Stimulated activated CD8-positive, alpha-beta memory T cell treated with anti-CD3 and anti-CD28 coated beads, Interleukin-7, amount 100 ng/mL, for 48 hours (primary cell): ENCODE data around the gene TXLNA.

Experiments used
- DNase-seq, 2 donors: peaks; one replicate each; pipeline ENCODE4 v3.0.0-alpha.2; 2020; ENCODE audit warnings: low read depth in 1 of 2; ENCODE audit errors: extremely low read depth in 1 of 2

The TXLNA gene

GRCh38 chr1:32208469-32208868 lies 29.0 kb downstream of the TXLNA start:
- DNase-seq = no peak

DNA sequence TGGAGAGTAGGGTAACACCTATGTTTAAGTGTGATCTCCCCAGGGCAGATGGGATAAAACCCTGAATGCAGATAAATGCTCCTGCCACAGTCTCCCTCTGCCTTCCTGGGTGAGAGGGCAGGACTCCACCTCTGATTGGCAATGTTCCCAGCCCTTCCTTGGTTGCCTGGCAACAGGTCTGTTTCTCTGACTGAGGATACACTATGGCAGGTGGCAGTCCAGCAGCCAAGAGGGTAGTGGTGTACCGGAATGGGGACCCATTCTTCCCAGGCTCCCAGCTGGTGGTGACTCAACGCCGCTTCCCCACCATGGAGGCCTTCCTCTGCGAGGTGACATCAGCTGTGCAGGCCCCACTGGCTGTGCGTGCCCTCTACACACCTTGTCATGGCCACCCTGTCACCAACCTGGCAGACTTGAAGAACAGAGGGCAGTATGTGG lies 29.4 kb downstream of the TXLNA start, which contains the start of gene DCDC2B:
TSS of gene DCDC2B (plus strand) at position 199 of the 438 bp plus-strand sequence. CDS start at position 204, 5 bp downstream.
- DNase-seq = no peak

DNA sequence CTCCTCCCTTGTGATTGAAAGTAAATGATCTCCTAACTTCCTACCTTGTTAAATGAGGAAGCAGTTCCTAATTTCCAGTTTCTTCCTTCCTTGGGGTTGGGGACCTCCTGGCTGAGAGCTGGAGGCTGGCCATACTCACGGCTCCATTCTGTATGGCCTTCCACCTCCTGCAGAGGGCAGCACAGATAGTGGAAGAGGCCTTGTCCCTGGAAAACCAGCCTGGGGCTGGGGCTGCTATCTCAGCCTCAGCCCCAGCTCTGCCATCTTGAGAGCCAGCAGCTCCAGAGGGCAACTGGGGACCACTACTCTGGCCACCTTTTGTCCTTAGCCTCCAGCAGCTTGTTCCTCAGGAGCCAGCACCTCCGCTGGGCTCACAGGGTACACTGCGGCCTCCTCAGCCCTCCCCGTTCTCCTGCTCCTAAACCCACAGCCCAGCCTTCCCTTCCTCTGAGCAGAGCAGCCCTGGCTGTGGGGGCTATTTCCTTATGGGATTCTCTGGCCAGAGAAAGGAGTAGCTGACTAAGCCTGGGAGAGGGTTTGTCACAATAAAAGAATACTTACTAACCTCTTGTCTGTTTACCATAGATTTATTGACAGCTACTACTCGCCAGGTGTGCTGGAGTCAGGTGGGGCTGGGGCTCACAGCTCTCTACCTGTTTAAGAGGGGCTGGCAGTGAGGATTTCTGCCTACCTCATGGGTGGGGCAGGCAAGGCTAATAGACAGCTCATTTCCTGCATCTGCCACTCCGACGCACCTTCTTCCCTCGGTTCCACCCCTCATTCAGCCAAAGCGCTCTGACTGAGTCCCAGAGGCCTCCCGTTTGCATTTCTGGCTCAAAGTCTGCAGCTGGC lies 36.4 kb downstream of the TXLNA start:
- DNase-seq = no peak

- DNase-seq = no peak
Observed at GRCh38 chr1:32216566-32216965, 37.1 kb downstream of the TXLNA start.

DNA sequence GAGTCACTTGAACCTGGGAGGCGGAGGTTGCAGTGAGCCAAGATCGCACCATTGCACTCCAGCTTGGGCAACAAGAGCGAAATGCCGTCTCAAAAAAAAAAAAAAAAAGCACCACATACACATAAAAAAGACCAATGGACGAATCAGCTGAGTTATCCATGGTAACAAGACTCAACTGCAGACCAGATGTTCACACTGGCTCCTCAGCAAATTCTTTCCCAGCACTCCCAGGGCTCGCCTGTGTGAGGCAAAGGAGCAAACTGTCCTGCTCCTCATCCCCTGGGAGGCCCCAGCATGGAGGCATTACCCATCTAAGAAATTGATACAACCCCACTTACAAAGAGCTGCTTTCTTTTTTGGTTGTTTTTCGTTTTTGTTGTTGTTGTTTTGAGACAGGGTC lies 39.5 kb downstream of the TXLNA start:
- no peak for DNase-seq

DNA sequence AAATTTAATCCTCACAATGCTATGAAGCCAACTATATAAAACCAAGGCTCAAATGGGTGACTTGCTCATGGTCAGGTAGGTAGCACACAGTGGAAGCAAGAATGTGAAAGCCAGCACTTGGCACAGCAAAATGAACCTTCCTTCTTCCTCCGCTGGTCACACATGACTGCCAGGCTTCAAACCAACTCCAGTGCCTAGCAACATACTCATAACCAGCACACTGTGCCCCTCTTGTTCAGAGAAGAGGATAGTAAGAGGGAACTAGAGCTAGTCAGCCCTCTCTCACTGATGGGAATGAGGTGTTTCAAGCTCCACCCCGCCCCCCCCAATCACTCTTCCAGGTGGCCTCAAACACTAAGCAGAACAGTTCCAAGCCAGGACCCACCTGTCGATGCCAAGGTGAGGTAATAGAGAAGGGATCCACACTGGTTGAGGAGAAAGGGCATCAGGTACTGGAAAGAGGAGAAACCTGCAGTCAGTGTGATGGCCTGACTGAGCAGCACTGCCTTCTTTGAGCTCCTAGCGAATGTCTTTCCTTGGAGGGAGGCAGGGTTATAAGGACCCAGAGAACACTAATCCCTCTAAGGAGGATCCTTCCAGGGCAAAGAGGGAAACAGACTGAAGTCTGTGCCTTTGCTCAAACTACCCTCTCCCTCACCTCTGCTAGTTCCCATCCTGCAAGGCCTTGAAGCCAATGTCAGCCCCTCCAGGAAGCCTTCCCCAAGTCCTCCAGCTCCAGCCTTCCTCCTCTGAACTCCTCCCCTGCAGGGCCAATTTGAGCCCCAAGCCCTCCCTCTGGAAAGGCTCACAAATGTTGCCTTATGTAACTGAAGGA lies 41.5 kb downstream of the TXLNA start:
- DNase-seq = no peak

- no peak for DNase-seq
Observed at GRCh38 chr1:32221581-32221979, 42.1 kb downstream of the TXLNA start.

- DNase-seq = peak; percentile 75 to 90
Observed at GRCh38 chr1:32221980-32222755, 42.7 kb downstream of the TXLNA start, which contains the start of the genes EIF3I and TMEM234. Gene EIF3I (plus strand): TSS chr1:32222407. CDS start chr1:32222442, 35 bp downstream. Gene TMEM234 (minus strand): TSS chr1:32222353. CDS start chr1:32222322, 31 bp downstream.

GRCh38 chr1:32223683-32224082 lies 44.2 kb downstream of the TXLNA start:
- DNase-seq = no peak

GRCh38 chr1:32224285-32224684 lies 44.8 kb downstream of the TXLNA start:
- no peak for DNase-seq

DNA sequence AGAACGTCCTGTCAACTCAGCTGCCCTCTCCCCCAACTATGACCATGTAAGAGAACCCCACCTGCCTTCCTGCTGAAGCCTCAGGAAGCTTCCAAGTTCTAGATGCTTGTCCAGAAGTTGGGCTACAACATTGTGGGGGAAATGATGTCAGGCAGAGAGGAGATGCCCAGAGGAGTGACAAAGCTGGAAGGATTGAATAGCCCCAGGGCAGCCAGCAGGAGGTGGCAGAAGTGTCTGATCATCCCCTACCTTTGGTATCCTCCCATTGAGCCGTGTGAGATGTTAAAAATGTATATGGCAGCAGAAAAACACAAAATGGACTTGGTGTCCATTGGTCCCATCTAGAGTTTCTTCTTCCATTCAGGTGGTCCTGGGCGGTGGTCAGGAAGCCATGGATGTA lies 49.3 kb downstream of the TXLNA start:
- no peak for DNase-seq

DNA sequence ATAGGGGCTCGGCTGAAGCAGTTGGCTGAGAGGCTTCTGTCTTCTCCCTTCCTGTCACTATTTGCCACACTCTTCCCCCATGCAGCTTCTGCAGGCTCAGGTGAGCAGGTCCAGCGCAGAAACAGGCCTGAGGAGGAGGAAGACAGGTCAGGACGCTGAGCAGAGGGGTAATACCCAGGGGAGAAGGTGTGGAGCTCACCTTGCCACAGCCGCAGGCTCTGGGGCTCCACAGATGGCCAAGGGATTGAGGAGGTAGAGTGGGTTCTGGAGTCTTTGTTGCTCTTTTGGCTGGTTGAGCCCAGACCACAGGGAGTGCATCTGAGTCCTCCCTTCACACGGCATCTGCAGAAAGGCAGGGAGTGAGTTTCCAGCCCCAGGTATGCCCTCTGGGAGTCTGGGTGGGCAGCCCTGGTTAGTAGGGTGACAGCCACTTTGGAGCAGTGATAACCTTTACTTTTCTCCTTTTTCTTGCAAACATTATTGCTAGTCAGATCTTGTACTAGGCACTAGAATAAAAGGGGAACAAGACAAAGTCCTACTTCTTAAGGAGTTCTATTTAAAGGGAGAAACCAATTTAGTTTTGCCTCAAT lies 52.5 kb downstream of the TXLNA start:
- DNase-seq = no peak

DNA sequence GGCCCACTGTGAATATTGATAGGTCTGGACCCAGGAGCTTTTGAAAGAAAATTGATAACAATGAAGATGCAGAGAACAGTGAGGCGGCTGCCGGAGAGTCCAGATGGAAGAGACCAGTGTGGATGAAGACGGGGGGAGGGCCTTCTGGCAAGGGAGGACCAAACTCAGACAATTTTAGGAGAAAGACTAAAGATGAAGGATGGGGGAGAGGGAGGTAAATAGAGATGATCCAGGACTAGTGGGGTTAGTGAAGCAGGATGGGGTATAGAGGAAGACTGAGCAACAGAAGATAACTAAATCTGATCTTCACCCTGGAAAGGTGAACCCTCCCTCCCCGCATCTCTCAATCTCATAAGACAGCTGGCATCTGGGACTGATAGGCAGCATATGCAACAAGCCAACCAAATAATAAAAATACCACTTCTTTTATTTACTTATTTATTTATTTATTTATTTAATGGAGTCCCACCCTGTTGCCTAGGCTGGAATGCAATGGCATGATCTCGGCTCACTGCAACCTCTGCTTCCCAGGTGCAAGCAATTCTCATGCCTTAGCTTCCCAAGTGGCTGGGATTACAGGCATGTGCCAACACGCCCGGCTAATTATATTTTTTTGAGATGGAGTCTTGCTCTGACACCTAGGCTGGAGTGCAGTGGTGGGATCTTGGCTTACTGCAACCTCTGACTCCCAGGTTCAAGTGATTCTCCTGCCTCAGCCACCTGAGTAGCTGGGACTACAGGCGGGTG lies 53.3 kb downstream of the TXLNA start:
- no peak for DNase-seq

- DNase-seq = no peak
Observed at GRCh38 chr1:32234792-32235191, 55.3 kb downstream of the TXLNA start.

GRCh38 chr1:32239337-32239736 lies 59.9 kb downstream of the TXLNA start:
- DNase-seq = no peak

DNA sequence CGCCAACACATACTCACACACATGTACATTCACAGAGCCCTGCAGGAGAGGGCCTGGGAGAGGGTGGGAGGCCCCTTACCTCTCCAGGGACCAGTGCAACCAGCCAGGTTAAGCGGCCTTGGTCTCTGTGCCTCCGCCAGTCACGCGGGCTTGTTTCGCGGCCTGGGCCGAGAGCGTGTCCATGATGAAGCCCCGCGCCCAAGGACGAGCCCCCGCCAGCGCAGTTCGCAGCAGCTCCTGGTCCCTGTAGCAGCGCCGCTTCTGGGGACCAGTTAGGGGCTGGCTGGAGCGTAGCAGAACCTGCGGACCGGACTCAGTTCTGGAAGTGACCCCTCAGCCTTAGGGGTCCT lies 60.3 kb downstream of the TXLNA start:
- no peak for DNase-seq

DNA sequence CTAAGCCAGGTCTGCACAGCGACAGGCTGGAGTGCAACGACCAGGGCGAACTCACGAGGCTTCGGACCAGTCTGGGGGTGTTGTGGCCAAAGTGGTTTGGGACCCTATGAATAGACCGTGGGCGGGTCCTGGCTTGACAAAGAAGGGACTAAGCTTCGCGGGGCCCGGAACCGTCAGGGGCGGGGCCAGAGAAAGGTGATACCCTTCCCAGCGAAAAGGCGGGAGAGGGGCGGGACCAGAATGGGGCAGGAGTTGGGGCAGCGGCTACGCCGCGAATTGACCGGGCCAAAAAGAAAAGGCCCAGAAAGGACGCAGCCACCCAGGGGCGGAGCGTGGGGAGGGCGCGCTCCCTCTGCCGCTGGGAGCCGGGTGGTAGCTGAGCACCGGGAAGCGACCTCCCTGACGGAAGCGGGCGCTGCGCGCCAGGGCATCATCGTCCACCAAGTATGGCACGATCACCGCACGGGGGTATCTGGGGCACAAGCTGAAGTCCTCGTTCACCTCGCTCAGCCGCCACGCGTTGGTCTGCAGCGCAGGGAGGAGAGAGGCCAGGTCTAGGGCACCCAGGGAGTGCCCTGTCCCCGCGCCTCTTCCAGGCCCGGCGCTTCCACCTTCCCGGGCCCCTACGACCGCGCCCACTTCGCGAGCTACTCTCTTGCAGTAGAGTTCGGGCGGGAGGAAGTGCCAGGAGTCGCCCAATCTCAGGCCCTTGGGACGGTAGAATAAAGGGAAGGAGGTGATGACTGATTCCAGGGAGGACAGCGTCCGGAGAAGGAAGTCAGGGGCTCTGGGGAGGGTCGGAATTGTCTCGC lies 60.9 kb downstream of the TXLNA start:
- no peak for DNase-seq

GRCh38 chr1:32241001-32241763 lies 61.7 kb downstream of the TXLNA start:
- no peak for DNase-seq
